ENCODE data around the gene PKHD1. TPM values are rescaled to one million over a fixed set of nuclear protein-coding genes. Genes with fewer than 3 reads are reported as not detected.

PKHD1 gene
- total and polyA plus RNA-seq, 4 donors: 0.06 TPM; not detected in 3

- WGBS, 2 donors: 57 to 58% methylated on average over 1 of the region's 1 CpG
- no peak overlapping the region for H3K27ac ChIP-seq (ENCODE audit: low read depth in 1 of 2, low read length in 2 of 2)
- no peaks in the 10 kb centered on the region for H3K9me3 ChIP-seq (ENCODE audit: control insufficient read depth, low read length)
- no peak overlapping the region for H3K4me3 ChIP-seq (ENCODE audit: low read length in 2 of 2)
- intact Hi-C loops (cut with DNase I): no loop called here
- ATAC-seq (ENCODE audit: low FRiP score) (no peak), DNase-seq (no peak)
- no peaks in the 10 kb centered on the region for H3K4me1 ChIP-seq (ENCODE audit: control insufficient read depth in 1 of 2, insufficient read depth in 2 of 2, low read length in 2 of 2)
- no peaks in the 10 kb centered on the region for H3K27me3 ChIP-seq (ENCODE audit: control insufficient read depth in 1 of 2, insufficient read depth in 2 of 2, low read length in 1 of 2)
- no peaks in the 10 kb centered on the region for H3K36me3 ChIP-seq (ENCODE audit: control insufficient read depth in 1 of 2, insufficient read depth in 2 of 2, low read length in 1 of 2)
Observed at GRCh38 chr6:52045481-52045880, 41.9 kb downstream of the PKHD1 start.

DNA sequence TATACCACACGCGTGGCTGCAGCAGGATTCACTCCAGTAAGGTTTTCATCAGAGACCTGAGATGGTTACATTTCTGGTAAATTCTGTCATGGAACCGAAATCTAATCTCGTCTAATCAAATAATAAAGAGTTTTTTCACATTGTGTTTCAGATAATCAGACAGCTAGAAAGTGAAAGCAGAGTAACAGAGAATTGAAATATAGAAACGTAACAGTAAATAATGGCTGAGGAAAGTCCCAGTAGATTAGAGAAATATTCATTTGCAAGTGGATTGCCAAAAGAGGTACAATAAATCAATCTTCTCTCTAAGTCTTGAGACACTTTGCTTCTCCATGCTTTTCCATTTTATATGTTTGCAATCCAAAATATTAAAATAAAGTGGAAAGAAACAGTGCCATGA is 42.4 kb downstream of the PKHD1 start:
- Histone ChIP-seq H3K27ac (ENCODE audit: low read depth in 1 of 2, low read length in 2 of 2) (no peak overlapping the region), H3K36me3 (ENCODE audit: control insufficient read depth in 1 of 2, insufficient read depth in 2 of 2, low read length in 1 of 2) (no peaks in the 10 kb centered on the region), H3K9me3 (ENCODE audit: control insufficient read depth, low read length) (no peaks in the 10 kb centered on the region), H3K4me3 (ENCODE audit: low read length in 2 of 2) (no peak overlapping the region), H3K27me3 (ENCODE audit: control insufficient read depth in 1 of 2, insufficient read depth in 2 of 2, low read length in 1 of 2) (no peaks in the 10 kb centered on the region), H3K4me1 (ENCODE audit: control insufficient read depth in 1 of 2, insufficient read depth in 2 of 2, low read length in 2 of 2) (no peaks in the 10 kb centered on the region)
- no peak for DNase-seq
- 62 to 65% methylated on average over 5 of the region's 5 CpGs for WGBS, 2 donors
- intact Hi-C loops (cut with DNase I): no loop called here
- no peak for ATAC-seq (ENCODE audit: low FRiP score)

- H3K27ac ChIP-seq (ENCODE audit: low read depth in 1 of 2, low read length in 2 of 2): no peak overlapping the region
- no peak for DNase-seq
- no peak overlapping the region for H3K4me3 ChIP-seq (ENCODE audit: low read length in 2 of 2)
- no peaks in the 10 kb centered on the region for H3K4me1 ChIP-seq (ENCODE audit: control insufficient read depth in 1 of 2, insufficient read depth in 2 of 2, low read length in 2 of 2)
- H3K36me3 ChIP-seq (ENCODE audit: control insufficient read depth in 1 of 2, insufficient read depth in 2 of 2, low read length in 1 of 2): no peaks in the 10 kb centered on the region
- no peak for ATAC-seq (ENCODE audit: low FRiP score)
- 79% methylated on average over 2 of the region's 2 CpGs for WGBS, 2 donors
- H3K9me3 ChIP-seq (ENCODE audit: control insufficient read depth, low read length): no peaks in the 10 kb centered on the region
- intact Hi-C loops (cut with DNase I): no loop called here
- H3K27me3 ChIP-seq (ENCODE audit: control insufficient read depth in 1 of 2, insufficient read depth in 2 of 2, low read length in 1 of 2): no peaks in the 10 kb centered on the region
Observed at GRCh38 chr6:52042141-52042885, 45.1 kb downstream of the PKHD1 start.

- Histone ChIP-seq H3K36me3 (ENCODE audit: control insufficient read depth in 1 of 2, insufficient read depth in 2 of 2, low read length in 1 of 2) (no peaks in the 10 kb centered on the region), H3K27me3 (ENCODE audit: control insufficient read depth in 1 of 2, insufficient read depth in 2 of 2, low read length in 1 of 2) (no peaks in the 10 kb centered on the region), H3K4me3 (ENCODE audit: low read length in 2 of 2) (no peak overlapping the region), H3K27ac (ENCODE audit: low read depth in 1 of 2, low read length in 2 of 2) (no peak overlapping the region), H3K9me3 (ENCODE audit: control insufficient read depth, low read length) (no peaks in the 10 kb centered on the region), H3K4me1 (ENCODE audit: control insufficient read depth in 1 of 2, insufficient read depth in 2 of 2, low read length in 2 of 2) (no peaks in the 10 kb centered on the region)
- DNase-seq (no peak), ATAC-seq (ENCODE audit: low FRiP score) (no peak)
- intact Hi-C loops (cut with DNase I): no loop called here
Observed at GRCh38 chr6:52041134-52041533, 46.3 kb downstream of the PKHD1 start.

DNA sequence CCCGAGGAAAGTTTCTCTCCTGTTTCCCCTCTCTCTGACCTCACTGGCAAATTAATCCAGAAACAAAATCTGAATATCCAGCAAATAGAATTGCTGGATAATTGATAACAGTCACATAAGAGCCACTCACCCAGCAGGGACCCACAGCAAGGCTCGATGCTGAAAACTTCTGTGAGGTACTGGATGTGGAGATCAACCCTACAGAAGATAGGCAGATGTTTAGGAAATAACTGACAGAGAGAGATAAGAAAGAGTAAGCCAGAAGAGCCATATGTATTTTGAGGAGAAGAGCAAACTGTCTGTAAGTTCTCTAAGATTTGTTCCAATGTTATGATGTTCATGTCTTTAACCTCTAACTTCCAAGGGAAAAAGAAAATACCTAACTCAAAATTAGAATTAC is 59.7 kb downstream of the PKHD1 start:
- Histone ChIP-seq H3K36me3 (ENCODE audit: control insufficient read depth in 1 of 2, insufficient read depth in 2 of 2, low read length in 1 of 2) (no peaks in the 10 kb centered on the region), H3K9me3 (ENCODE audit: control insufficient read depth, low read length) (no peaks in the 10 kb centered on the region), H3K4me1 (ENCODE audit: control insufficient read depth in 1 of 2, insufficient read depth in 2 of 2, low read length in 2 of 2) (no peaks in the 10 kb centered on the region), H3K27me3 (ENCODE audit: control insufficient read depth in 1 of 2, insufficient read depth in 2 of 2, low read length in 1 of 2) (no peaks in the 10 kb centered on the region), H3K27ac (ENCODE audit: low read depth in 1 of 2, low read length in 2 of 2) (no peak overlapping the region), H3K4me3 (ENCODE audit: low read length in 2 of 2) (no peak overlapping the region)
- DNase-seq: no peak
- no peak for ATAC-seq (ENCODE audit: low FRiP score)
- intact Hi-C loops (cut with DNase I): loop anchor here in 1 of 2 donors (10.0 kb wide), 1 partner anchor 173 kb away; no protein-coding TSS in a partner anchor
- WGBS, 2 donors: 57 to 60% methylated on average over 2 of the region's 2 CpGs

DNA sequence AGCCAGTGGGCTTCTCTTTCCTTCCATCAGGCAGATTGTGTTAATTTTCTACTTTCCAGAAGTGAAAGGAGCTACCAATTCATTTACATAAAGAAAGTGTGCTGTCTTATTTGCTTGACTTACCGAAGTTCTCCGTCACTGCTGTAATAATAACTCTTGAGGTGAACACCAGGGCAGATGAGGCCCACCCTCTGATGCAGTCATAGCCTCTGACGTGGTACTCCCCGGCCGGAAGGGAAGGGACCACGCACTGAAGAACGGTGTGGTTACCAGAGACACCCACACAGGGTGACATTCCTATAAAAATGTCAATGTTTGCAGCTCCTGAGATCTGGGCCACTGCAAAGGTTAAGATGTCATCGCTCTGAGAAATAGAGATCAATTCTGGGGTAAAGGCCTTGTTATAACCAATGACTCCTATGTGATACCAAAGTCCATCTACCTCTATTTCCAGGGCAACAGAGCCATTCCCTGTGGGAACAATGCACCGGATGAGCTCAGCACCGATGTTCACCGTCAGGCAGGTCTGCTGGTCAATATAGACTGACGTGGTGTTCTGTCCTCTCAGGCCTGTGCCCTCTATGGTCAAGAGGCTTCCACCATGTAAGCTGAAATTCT is 62.9 kb downstream of the PKHD1 start:
- no peaks in the 10 kb centered on the region for H3K27me3 ChIP-seq (ENCODE audit: control insufficient read depth in 1 of 2, insufficient read depth in 2 of 2, low read length in 1 of 2)
- no peak for DNase-seq
- intact Hi-C loops (cut with DNase I): loop anchor here (5.0 to 10.0 kb wide), 3 partner anchors 167 to 1207 kb away; partner anchors contain the start of gene TFAP2B (in 1 of the 2)
- 77 to 83% methylated on average over 12 of the region's 12 CpGs for WGBS, 2 donors
- H3K4me3 ChIP-seq (ENCODE audit: low read length in 2 of 2): no peak overlapping the region
- H3K4me1 ChIP-seq (ENCODE audit: control insufficient read depth in 1 of 2, insufficient read depth in 2 of 2, low read length in 2 of 2): no peaks in the 10 kb centered on the region
- no peaks in the 10 kb centered on the region for H3K9me3 ChIP-seq (ENCODE audit: control insufficient read depth, low read length)
- H3K27ac ChIP-seq (ENCODE audit: low read depth in 1 of 2, low read length in 2 of 2): no peak overlapping the region
- no peaks in the 10 kb centered on the region for H3K36me3 ChIP-seq (ENCODE audit: control insufficient read depth in 1 of 2, insufficient read depth in 2 of 2, low read length in 1 of 2)
- no peak for ATAC-seq (ENCODE audit: low FRiP score)

DNA sequence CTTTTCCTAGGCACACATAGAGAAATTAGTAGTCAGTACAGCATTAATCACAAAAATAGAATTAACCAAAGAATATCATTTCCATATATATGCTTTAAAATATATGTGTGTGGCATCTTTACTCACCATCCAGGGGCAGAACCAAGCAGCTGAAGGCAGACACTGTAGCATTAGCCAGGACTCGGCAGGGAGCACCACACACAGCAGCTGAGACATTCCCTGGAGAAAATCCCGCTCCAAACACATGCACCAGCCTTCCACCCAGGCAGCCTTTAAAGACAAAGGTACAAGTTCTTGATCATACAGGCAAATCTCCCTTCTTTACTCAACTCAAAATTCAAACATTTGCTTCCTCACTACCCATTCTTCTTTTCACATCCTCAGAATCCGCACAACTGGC is 64.7 kb downstream of the PKHD1 start:
- Histone ChIP-seq H3K27ac (ENCODE audit: low read depth in 1 of 2, low read length in 2 of 2) (no peak overlapping the region), H3K27me3 (ENCODE audit: control insufficient read depth in 1 of 2, insufficient read depth in 2 of 2, low read length in 1 of 2) (no peaks in the 10 kb centered on the region), H3K9me3 (ENCODE audit: control insufficient read depth, low read length) (no peaks in the 10 kb centered on the region), H3K36me3 (ENCODE audit: control insufficient read depth in 1 of 2, insufficient read depth in 2 of 2, low read length in 1 of 2) (no peaks in the 10 kb centered on the region), H3K4me1 (ENCODE audit: control insufficient read depth in 1 of 2, insufficient read depth in 2 of 2, low read length in 2 of 2) (no peaks in the 10 kb centered on the region), H3K4me3 (ENCODE audit: low read length in 2 of 2) (no peak overlapping the region)
- DNase-seq (no peak), ATAC-seq (ENCODE audit: low FRiP score) (no peak)
- WGBS, 2 donors: 53 to 60% methylated on average over 3 of the region's 3 CpGs
- intact Hi-C loops (cut with DNase I): loop anchor here (5.0 to 10.0 kb wide), 3 partner anchors 165 to 1205 kb away; partner anchors contain the start of gene TFAP2B (in 1 of the 2)

DNA sequence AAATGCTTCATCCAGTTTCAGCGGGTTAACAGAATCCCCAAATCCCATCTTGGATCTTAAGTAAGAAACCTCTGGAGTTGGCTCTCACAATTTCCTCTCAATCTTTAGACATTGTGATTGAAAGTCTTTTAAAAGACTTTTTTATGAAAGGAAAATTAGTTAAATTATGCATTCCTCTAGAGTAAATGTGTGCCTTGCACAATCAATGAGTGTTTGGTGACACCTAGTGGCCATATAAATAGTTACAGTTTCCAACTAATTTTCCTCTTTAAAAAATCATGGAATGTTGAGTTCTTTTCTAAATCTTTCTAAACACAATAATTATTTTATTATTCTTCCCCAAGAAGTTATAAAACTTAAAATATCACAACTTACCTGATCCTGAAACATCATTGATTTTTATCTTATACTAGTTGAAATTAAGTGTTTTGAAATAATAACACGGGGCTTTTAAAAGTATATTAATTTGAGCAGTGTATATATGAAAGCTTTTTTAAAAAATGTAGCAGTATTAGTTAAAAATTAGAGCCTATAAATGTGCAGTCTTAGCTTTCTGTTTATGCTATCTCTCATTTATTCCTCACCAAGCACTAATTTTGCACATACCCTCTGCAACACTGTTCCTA is 66.4 kb downstream of the PKHD1 start:
- Histone ChIP-seq H3K36me3 (ENCODE audit: control insufficient read depth in 1 of 2, insufficient read depth in 2 of 2, low read length in 1 of 2) (no peaks in the 10 kb centered on the region), H3K27me3 (ENCODE audit: control insufficient read depth in 1 of 2, insufficient read depth in 2 of 2, low read length in 1 of 2) (no peaks in the 10 kb centered on the region), H3K4me3 (ENCODE audit: low read length in 2 of 2) (no peak overlapping the region), H3K27ac (ENCODE audit: low read depth in 1 of 2, low read length in 2 of 2) (no peak overlapping the region), H3K9me3 (ENCODE audit: control insufficient read depth, low read length) (no peaks in the 10 kb centered on the region), H3K4me1 (ENCODE audit: control insufficient read depth in 1 of 2, insufficient read depth in 2 of 2, low read length in 2 of 2) (no peaks in the 10 kb centered on the region)
- ATAC-seq (ENCODE audit: low FRiP score) (no peak), DNase-seq (no peak)
- WGBS, 2 donors: 88 to 91% methylated on average over 2 of the region's 2 CpGs
- intact Hi-C loops (cut with DNase I): loop anchor here (5.0 to 10.0 kb wide), 3 partner anchors 164 to 1204 kb away; partner anchors contain the start of gene TFAP2B (in 1 of the 2)
